HEK293 (cell line): ENCODE data around the gene RPGRIP1L.

ENCODE experiments used
- PRDM4 ChIP-seq: fragments of 450-650 bp; formaldehyde crosslinking; IDR thresholded peaks from 2 replicates; pipeline ENCODE4 v1.5.1; 2017; ENCODE audit warnings: missing biosample characterization, missing genetic modification characterization
- RBAK ChIP-seq: fragments of 450-650 bp; formaldehyde crosslinking; IDR thresholded peaks from 2 replicates; pipeline ENCODE4 v1.5.1; 2016; ENCODE audit warnings: missing biosample characterization, missing genetic modification characterization
- SETDB1 ChIP-seq: IDR thresholded peaks from one replicate; pipeline ENCODE4 v1.6.1; 2017; ENCODE audit warnings: mild to moderate bottlenecking, low read length, moderate library complexity, mixed read lengths; ENCODE audit not compliant: insufficient read length
- WT1 ChIP-seq: fragments of 450-650 bp; formaldehyde crosslinking; IDR thresholded peaks from 2 replicates; pipeline ENCODE4 v1.5.1; 2016; ENCODE audit warnings: missing biosample characterization, missing genetic modification characterization
- YY1 ChIP-seq: fragments of 450-650 bp; formaldehyde crosslinking; IDR thresholded peaks from 2 replicates; pipeline ENCODE4 v1.5.1; 2018; ENCODE audit warnings: missing biosample characterization, missing genetic modification characterization
- ZBTB26 ChIP-seq: fragments of 450-650 bp; formaldehyde crosslinking; optimal IDR thresholded peaks from 2 replicates; pipeline ENCODE3; 2016; ENCODE audit warnings: missing biosample characterization, mild to moderate bottlenecking, missing genetic modification characterization
- ZFP37 ChIP-seq: fragments of 450-650 bp; formaldehyde crosslinking; IDR thresholded peaks from 2 replicates; pipeline ENCODE4 v1.5.1; 2016; ENCODE audit warnings: missing biosample characterization, missing genetic modification characterization
- ZNF184 ChIP-seq: fragments of 450-650 bp; IDR thresholded peaks from 2 replicates; pipeline ENCODE4 v1.5.1; 2018; ENCODE audit warnings: missing biosample characterization, mild to moderate bottlenecking, missing genetic modification characterization
- ZNF341 ChIP-seq: fragments of 450-650 bp; formaldehyde crosslinking; IDR thresholded peaks from 2 replicates; pipeline ENCODE4; 2016; ENCODE audit warnings: low read depth, missing biosample characterization, missing genetic modification characterization
- ZNF677 ChIP-seq: fragments of 450-650 bp; IDR thresholded peaks from 2 replicates; pipeline ENCODE4 v1.5.0; 2018; ENCODE audit warnings: missing biosample characterization, mild to moderate bottlenecking, missing genetic modification characterization, moderate library complexity
- TF ChIP-seq, protein P1 (sequence below): fragments of 450-650 bp; formaldehyde crosslinking; IDR thresholded peaks from 2 replicates; pipeline ENCODE4; 2016; ENCODE audit warnings: missing biosample characterization, missing genetic modification characterization
- TF ChIP-seq, protein P2 (sequence below): fragments of 450-650 bp; formaldehyde crosslinking; IDR thresholded peaks from 2 replicates; pipeline ENCODE4 v1.5.1; 2016; ENCODE audit warnings: missing biosample characterization, missing genetic modification characterization
- TF ChIP-seq, protein P3 (sequence below): fragments of 450-650 bp; formaldehyde crosslinking; IDR thresholded peaks from 2 replicates; pipeline ENCODE4 v1.5.1; 2016; ENCODE audit warnings: missing biosample characterization, missing genetic modification characterization, low read depth
- TF ChIP-seq, protein P4 (sequence below): fragments of 450-650 bp; IDR thresholded peaks from 2 replicates; pipeline ENCODE4 v1.5.1; 2018; ENCODE audit warnings: missing biosample characterization, mild to moderate bottlenecking, missing genetic modification characterization

DNA sequence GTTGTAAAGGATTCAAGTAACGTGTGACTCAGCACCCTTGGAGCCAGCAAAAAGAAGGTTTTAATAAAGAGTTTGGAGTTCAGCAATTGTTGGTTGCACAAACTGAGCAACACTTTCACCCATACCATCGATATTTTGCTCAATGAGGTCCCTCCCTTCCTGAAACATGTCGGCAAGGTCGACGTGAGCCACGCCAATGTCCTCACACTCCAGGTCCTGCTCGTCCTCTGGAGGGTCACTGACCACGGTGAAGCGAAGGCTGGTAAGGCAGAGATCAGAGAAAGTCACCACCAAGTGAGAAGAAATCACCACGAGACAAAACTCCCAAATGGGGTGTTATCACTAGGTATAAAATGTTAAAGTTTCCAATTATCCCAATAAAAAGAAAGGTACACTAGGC, 98.3 kb downstream of the RPGRIP1L start:
- TF ChIP-seq, protein P1, sequence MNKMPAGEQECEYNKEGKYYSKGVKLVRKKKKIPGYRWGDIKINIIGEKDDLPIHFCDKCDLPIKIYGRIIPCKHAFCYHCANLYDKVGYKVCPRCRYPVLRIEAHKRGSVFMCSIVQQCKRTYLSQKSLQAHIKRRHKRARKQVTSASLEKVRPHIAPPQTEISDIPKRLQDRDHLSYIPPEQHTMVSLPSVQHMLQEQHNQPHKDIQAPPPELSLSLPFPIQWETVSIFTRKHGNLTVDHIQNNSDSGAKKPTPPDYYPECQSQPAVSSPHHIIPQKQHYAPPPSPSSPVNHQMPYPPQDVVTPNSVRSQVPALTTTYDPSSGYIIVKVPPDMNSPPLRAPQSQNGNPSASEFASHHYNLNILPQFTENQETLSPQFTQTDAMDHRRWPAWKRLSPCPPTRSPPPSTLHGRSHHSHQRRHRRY (tag by site-specific recombination) = no peak
- TF ChIP-seq, protein P2, sequence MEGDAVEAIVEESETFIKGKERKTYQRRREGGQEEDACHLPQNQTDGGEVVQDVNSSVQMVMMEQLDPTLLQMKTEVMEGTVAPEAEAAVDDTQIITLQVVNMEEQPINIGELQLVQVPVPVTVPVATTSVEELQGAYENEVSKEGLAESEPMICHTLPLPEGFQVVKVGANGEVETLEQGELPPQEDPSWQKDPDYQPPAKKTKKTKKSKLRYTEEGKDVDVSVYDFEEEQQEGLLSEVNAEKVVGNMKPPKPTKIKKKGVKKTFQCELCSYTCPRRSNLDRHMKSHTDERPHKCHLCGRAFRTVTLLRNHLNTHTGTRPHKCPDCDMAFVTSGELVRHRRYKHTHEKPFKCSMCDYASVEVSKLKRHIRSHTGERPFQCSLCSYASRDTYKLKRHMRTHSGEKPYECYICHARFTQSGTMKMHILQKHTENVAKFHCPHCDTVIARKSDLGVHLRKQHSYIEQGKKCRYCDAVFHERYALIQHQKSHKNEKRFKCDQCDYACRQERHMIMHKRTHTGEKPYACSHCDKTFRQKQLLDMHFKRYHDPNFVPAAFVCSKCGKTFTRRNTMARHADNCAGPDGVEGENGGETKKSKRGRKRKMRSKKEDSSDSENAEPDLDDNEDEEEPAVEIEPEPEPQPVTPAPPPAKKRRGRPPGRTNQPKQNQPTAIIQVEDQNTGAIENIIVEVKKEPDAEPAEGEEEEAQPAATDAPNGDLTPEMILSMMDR = no peak
- TF ChIP-seq, protein P3, sequence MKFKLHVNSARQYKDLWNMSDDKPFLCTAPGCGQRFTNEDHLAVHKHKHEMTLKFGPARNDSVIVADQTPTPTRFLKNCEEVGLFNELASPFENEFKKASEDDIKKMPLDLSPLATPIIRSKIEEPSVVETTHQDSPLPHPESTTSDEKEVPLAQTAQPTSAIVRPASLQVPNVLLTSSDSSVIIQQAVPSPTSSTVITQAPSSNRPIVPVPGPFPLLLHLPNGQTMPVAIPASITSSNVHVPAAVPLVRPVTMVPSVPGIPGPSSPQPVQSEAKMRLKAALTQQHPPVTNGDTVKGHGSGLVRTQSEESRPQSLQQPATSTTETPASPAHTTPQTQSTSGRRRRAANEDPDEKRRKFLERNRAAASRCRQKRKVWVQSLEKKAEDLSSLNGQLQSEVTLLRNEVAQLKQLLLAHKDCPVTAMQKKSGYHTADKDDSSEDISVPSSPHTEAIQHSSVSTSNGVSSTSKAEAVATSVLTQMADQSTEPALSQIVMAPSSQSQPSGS (tag by site-specific recombination) = no peak
- TF ChIP-seq YY1 (tag by site-specific recombination) (no peak), ZFP37 (tag by site-specific recombination) (no peak), ZNF677 (no peak), SETDB1 (no peak), ZBTB26 (tag by site-specific recombination) (no peak), PRDM4 (tag by site-specific recombination) (no peak), WT1 (tag by site-specific recombination) (no peak), ZNF341 (no peak), RBAK (tag by site-specific recombination) (no peak), ZNF184 (tag by site-specific recombination) (no peak)
- TF ChIP-seq, protein P4, sequence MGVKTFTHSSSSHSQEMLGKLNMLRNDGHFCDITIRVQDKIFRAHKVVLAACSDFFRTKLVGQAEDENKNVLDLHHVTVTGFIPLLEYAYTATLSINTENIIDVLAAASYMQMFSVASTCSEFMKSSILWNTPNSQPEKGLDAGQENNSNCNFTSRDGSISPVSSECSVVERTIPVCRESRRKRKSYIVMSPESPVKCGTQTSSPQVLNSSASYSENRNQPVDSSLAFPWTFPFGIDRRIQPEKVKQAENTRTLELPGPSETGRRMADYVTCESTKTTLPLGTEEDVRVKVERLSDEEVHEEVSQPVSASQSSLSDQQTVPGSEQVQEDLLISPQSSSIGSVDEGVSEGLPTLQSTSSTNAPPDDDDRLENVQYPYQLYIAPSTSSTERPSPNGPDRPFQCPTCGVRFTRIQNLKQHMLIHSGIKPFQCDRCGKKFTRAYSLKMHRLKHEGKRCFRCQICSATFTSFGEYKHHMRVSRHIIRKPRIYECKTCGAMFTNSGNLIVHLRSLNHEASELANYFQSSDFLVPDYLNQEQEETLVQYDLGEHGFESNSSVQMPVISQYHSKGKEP (tag by site-specific recombination) = no peak
